Activated CD4-positive, alpha-beta memory T cell treated with anti-CD3 and anti-CD28 coated beads for 36 hours (primary cell): ENCODE data around the gene GPHB5. TPM values are rescaled to one million over a fixed set of nuclear protein-coding genes. Genes with fewer than 3 reads are reported as not detected.

Experiments
- CTCF ChIA-PET: fragments of 350-600 bp; sonication (Branson Sonifier 250); formaldehyde crosslinking; loops from one replicate; lab custom pipeline; 2021; ENCODE audit warnings: antibody characterized with exemption, inconsistent platforms; lab: Charles Lee
- POLR2A ChIA-PET: fragments of 350-600 bp; sonication (Branson Sonifier 250); formaldehyde crosslinking; loops from one replicate; lab custom pipeline; 2021; ENCODE audit warnings: antibody characterized with exemption; lab: Charles Lee
- DNase-seq: peaks from one replicate; pipeline ENCODE4 v3.0.0-alpha.2; 2020
- H3K27ac Mint-ChIP-seq: one replicate; pipeline ENCODE4 v1.8.0; 2021; ENCODE audit warnings: mixed read lengths
- H3K27me3 Mint-ChIP-seq: one replicate; pipeline ENCODE4 v1.8.0; 2021; ENCODE audit warnings: mixed read lengths
- H3K36me3 Mint-ChIP-seq: one replicate; pipeline ENCODE4 v1.8.0; 2021; ENCODE audit warnings: mixed read lengths
- H3K4me1 Mint-ChIP-seq: one replicate; pipeline ENCODE4 v1.8.0; 2021; ENCODE audit warnings: low read depth, mixed read lengths
- H3K4me3 Mint-ChIP-seq: one replicate; pipeline ENCODE4 v1.8.0; 2021; ENCODE audit warnings: mild to moderate bottlenecking, mixed read lengths
- H3K9me3 Mint-ChIP-seq: one replicate; pipeline ENCODE4 v1.8.0; 2021; ENCODE audit warnings: mixed read lengths
- intact Hi-C: fragments of 100-400 bp; cut with micrococcal nuclease; formaldehyde crosslinking; loops from one replicate; pipeline ENCODE4 v1.15.1; 2023
- total RNA-seq, 2 experiments: library from RNA; stranded (reverse); gene quantifications; one replicate each; pipeline ENCODE4 v1.2.3, GENCODE V29; 2021

Gene GPHB5
- not detected for total RNA-seq

- Mint-ChIP-seq H3K36me3 (no peaks in the 10 kb centered on the region), H3K4me1 (no peaks in the 10 kb centered on the region), H3K4me3 (no peak within 1 kb of the TSS), H3K27ac (no peak within 1 kb of the TSS), H3K27me3 (peaks cover 18% of the 10 kb centered on the region), H3K9me3 (no peaks in the 10 kb centered on the region)
- DNase-seq, result no peak
- ChIA-PET POLR2A (no interaction called here), CTCF (no interaction called here)
- intact Hi-C loops, result no loop called here
These were observed at the start of gene GPHB5 for GRCh38 chr14:63318835-63319234. Gene GPHB5, minus strand, starts transcription at chr14:63318935. Its CDS starts 1,086 bp downstream, at chr14:63317849.

GRCh38 chr14:63367742-63368364, 49.1 kb upstream of the GPHB5 start:
- intact Hi-C loops, result no loop called here
- peaks cover 34% of the 10 kb centered on the region for H3K9me3 Mint-ChIP-seq
- POLR2A ChIA-PET, result no interaction called here
- DNase-seq, result no peak
- H3K27me3 Mint-ChIP-seq, result no peaks in the 10 kb centered on the region
- no peak overlapping the region for H3K4me3 Mint-ChIP-seq
- no peaks in the 10 kb centered on the region for H3K4me1 Mint-ChIP-seq
- no peak overlapping the region for H3K27ac Mint-ChIP-seq
- CTCF ChIA-PET, result no interaction called here
- H3K36me3 Mint-ChIP-seq, result peaks cover 15% of the 10 kb centered on the region

- H3K9me3 Mint-ChIP-seq, result peaks cover 11% of the 10 kb centered on the region
- intact Hi-C loops, result no loop called here
- ChIA-PET CTCF (no interaction called here), POLR2A (no interaction called here)
- no peaks in the 10 kb centered on the region for H3K36me3 Mint-ChIP-seq
- no peak overlapping the region for H3K4me3 Mint-ChIP-seq
- H3K4me1 Mint-ChIP-seq, result no peaks in the 10 kb centered on the region
- no peak overlapping the region for H3K27ac Mint-ChIP-seq
- H3K27me3 Mint-ChIP-seq, result peaks cover 7% of the 10 kb centered on the region
- DNase-seq, result no peak
These were observed 43.7 kb upstream of the GPHB5 start for GRCh38 chr14:63362389-63362819.

GRCh38 chr14:63361790-63362189, 43.1 kb upstream of the GPHB5 start:
- peaks cover 7% of the 10 kb centered on the region for H3K27me3 Mint-ChIP-seq
- H3K4me3 Mint-ChIP-seq, result no peak overlapping the region
- no peak for DNase-seq
- POLR2A ChIA-PET, result no interaction called here
- intact Hi-C loops, result no loop called here
- H3K9me3 Mint-ChIP-seq, result peaks cover 11% of the 10 kb centered on the region
- H3K27ac Mint-ChIP-seq, result no peak overlapping the region
- no peaks in the 10 kb centered on the region for H3K4me1 Mint-ChIP-seq
- CTCF ChIA-PET, result no interaction called here
- H3K36me3 Mint-ChIP-seq, result no peaks in the 10 kb centered on the region

GRCh38 chr14:63357841-63358240, 39.1 kb upstream of the GPHB5 start:
- no peaks in the 10 kb centered on the region for H3K4me1 Mint-ChIP-seq
- H3K36me3 Mint-ChIP-seq, result no peaks in the 10 kb centered on the region
- ChIA-PET CTCF (no interaction called here), POLR2A (no interaction called here)
- H3K9me3 Mint-ChIP-seq, result no peaks in the 10 kb centered on the region
- no peak overlapping the region for H3K4me3 Mint-ChIP-seq
- intact Hi-C loops, result no loop called here
- H3K27ac Mint-ChIP-seq, result no peak overlapping the region
- peaks cover 13% of the 10 kb centered on the region for H3K27me3 Mint-ChIP-seq
- DNase-seq, result no peak

- intact Hi-C loops, result no loop called here
- no peaks in the 10 kb centered on the region for H3K9me3 Mint-ChIP-seq
- no peaks in the 10 kb centered on the region for H3K36me3 Mint-ChIP-seq
- POLR2A ChIA-PET, result no interaction called here
- peaks cover 9% of the 10 kb centered on the region for H3K27me3 Mint-ChIP-seq
- H3K27ac Mint-ChIP-seq, result no peak overlapping the region
- no peak overlapping the region for H3K4me3 Mint-ChIP-seq
- no peaks in the 10 kb centered on the region for H3K4me1 Mint-ChIP-seq
- CTCF ChIA-PET, result no interaction called here
- DNase-seq, result no peak
These were observed 27.1 kb upstream of the GPHB5 start for GRCh38 chr14:63345826-63346225.

GRCh38 chr14:63344336-63344735, 25.6 kb upstream of the GPHB5 start:
- Mint-ChIP-seq H3K4me3 (no peak overlapping the region), H3K4me1 (no peaks in the 10 kb centered on the region), H3K27ac (no peak overlapping the region), H3K9me3 (no peaks in the 10 kb centered on the region), H3K36me3 (no peaks in the 10 kb centered on the region), H3K27me3 (peaks cover 15% of the 10 kb centered on the region)
- DNase-seq, result no peak
- ChIA-PET CTCF (no interaction called here), POLR2A (no interaction called here)
- intact Hi-C loops, result no loop called here

- CTCF ChIA-PET, result no interaction called here
- H3K27me3 Mint-ChIP-seq, result peaks cover 15% of the 10 kb centered on the region
- POLR2A ChIA-PET, result no interaction called here
These were observed 25.1 kb upstream of the GPHB5 start for GRCh38 chr14:63343878-63344277.

GRCh38 chr14:63342371-63342770, 23.6 kb upstream of the GPHB5 start:
- no peak overlapping the region for H3K27ac Mint-ChIP-seq
- ChIA-PET POLR2A (no interaction called here), CTCF (no interaction called here)
- H3K4me1 Mint-ChIP-seq, result no peaks in the 10 kb centered on the region
- no peak for DNase-seq
- no peaks in the 10 kb centered on the region for H3K9me3 Mint-ChIP-seq
- intact Hi-C loops, result no loop called here
- peaks cover 16% of the 10 kb centered on the region for H3K27me3 Mint-ChIP-seq
- no peak overlapping the region for H3K4me3 Mint-ChIP-seq
- H3K36me3 Mint-ChIP-seq, result no peaks in the 10 kb centered on the region

More at GRCh38 chr14:63343878-63344277, 25.1 kb upstream of the GPHB5 start:
- Mint-ChIP-seq H3K9me3 (no peaks in the 10 kb centered on the region), H3K27ac (no peak overlapping the region), H3K36me3 (no peaks in the 10 kb centered on the region), H3K4me3 (no peak overlapping the region), H3K4me1 (no peaks in the 10 kb centered on the region)
- no peak for DNase-seq
- intact Hi-C loops, result no loop called here

- DNase-seq, result no peak
- POLR2A ChIA-PET, result no interaction called here
- peaks cover 20% of the 10 kb centered on the region for H3K27me3 Mint-ChIP-seq
These were observed 10.3 kb upstream of the GPHB5 start for GRCh38 chr14:63328787-63329737.

GRCh38 chr14:63326840-63327239, 8.1 kb upstream of the GPHB5 start:
- ChIA-PET CTCF (no interaction called here), POLR2A (no interaction called here)
- H3K27me3 Mint-ChIP-seq, result peaks cover 16% of the 10 kb centered on the region
- intact Hi-C loops, result no loop called here
- no peaks in the 10 kb centered on the region for H3K4me1 Mint-ChIP-seq
- H3K36me3 Mint-ChIP-seq, result no peaks in the 10 kb centered on the region
- DNase-seq, result no peak
- H3K9me3 Mint-ChIP-seq, result no peaks in the 10 kb centered on the region
- no peak overlapping the region for H3K4me3 Mint-ChIP-seq
- no peak overlapping the region for H3K27ac Mint-ChIP-seq

More at GRCh38 chr14:63328787-63329737, 10.3 kb upstream of the GPHB5 start:
- Mint-ChIP-seq H3K27ac (no peak overlapping the region), H3K36me3 (no peaks in the 10 kb centered on the region), H3K4me1 (no peaks in the 10 kb centered on the region), H3K9me3 (no peaks in the 10 kb centered on the region), H3K4me3 (no peak overlapping the region)
- intact Hi-C loops, result no loop called here
- CTCF ChIA-PET, result no interaction called here

GRCh38 chr14:63322897-63323573, 4.3 kb upstream of the GPHB5 start:
- CTCF ChIA-PET, result interaction anchor here (1.1 kb wide), 1 partner anchor 15 kb away, joined by 3 read pairs; no protein-coding TSS in a partner anchor

More at GRCh38 chr14:63322897-63323573, 4.3 kb upstream of the GPHB5 start:
- Mint-ChIP-seq H3K4me3 (no peak overlapping the region), H3K4me1 (no peaks in the 10 kb centered on the region), H3K9me3 (no peaks in the 10 kb centered on the region), H3K27me3 (peaks cover 10% of the 10 kb centered on the region), H3K36me3 (no peaks in the 10 kb centered on the region), H3K27ac (no peak overlapping the region)
- DNase-seq, result no peak
- intact Hi-C loops, result no loop called here
- POLR2A ChIA-PET, result no interaction called here
